SW 1271 (cell line): ENCODE measurements around the gene RNF144A.

Experiments used
- DNase-seq, 2 experiments: peaks; one replicate each; lab custom pipeline; 2025; lab: John Stamatoyannopoulos, UW

RNF144A gene

GRCh38 chr2:7007846-7008741 is 90.9 kb downstream of the RNF144A start:
- no peak for DNase-seq

- no peak for DNase-seq
Measured at GRCh38 chr2:7009207-7009911, 92.1 kb downstream of the RNF144A start.

- no peak for DNase-seq
Measured at GRCh38 chr2:7010391-7011054, 93.3 kb downstream of the RNF144A start.

- DNase-seq = no peak
Measured at GRCh38 chr2:7011356-7012083, 94.3 kb downstream of the RNF144A start.

GRCh38 chr2:7012141-7012764 is 95.0 kb downstream of the RNF144A start:
- no peak for DNase-seq

GRCh38 chr2:7013471-7014160 is 96.4 kb downstream of the RNF144A start:
- DNase-seq = no peak

- no peak for DNase-seq
Measured at GRCh38 chr2:7014174-7014640, 97.0 kb downstream of the RNF144A start.

GRCh38 chr2:7015007-7015950 is 98.1 kb downstream of the RNF144A start:
- no peak for DNase-seq

- DNase-seq = no peak
Measured at GRCh38 chr2:7016148-7016547, 98.9 kb downstream of the RNF144A start.

- no peak for DNase-seq
Measured at GRCh38 chr2:7016601-7017211, 99.5 kb downstream of the RNF144A start.

GRCh38 chr2:7017671-7018281 is 100.6 kb downstream of the RNF144A start:
- no peak for DNase-seq

GRCh38 chr2:7018282-7018701 is 101.1 kb downstream of the RNF144A start:
- no peak for DNase-seq

- DNase-seq = no peak
Measured at GRCh38 chr2:7018767-7019166, 101.6 kb downstream of the RNF144A start.

GRCh38 chr2:7019191-7019590 is 102.0 kb downstream of the RNF144A start:
- DNase-seq = no peak

GRCh38 chr2:7020059-7020458 is 102.8 kb downstream of the RNF144A start:
- no peak for DNase-seq

GRCh38 chr2:7020468-7020867 is 103.3 kb downstream of the RNF144A start:
- no peak for DNase-seq

- DNase-seq = no peak
Measured at GRCh38 chr2:7020939-7021470, 103.8 kb downstream of the RNF144A start.
